Mammary epithelial cell (primary cell): ENCODE data around the gene FZR1.

ENCODE experiments used
- EZH2 ChIP-seq: IDR thresholded peaks from 2 replicates; pipeline ENCODE4 v1.6.1; 2012; ENCODE audit warnings: low read length, inconsistent platforms, borderline replicate concordance
- TF ChIP-seq, protein P1 (sequence below), 2 donors: IDR thresholded peaks in 1 of 2; conservative IDR thresholded peaks in 1 of 2; 2 replicates each; pipeline ENCODE4 v1.5.1; 2011 to 2012; ENCODE audit warnings: inconsistent platforms in 2 of 2, low read length in 2 of 2, mild to moderate bottlenecking in 2 of 2, control low read depth in 1 of 2, low read depth in 1 of 2; ENCODE audit not compliant: insufficient read depth in 1 of 2; ENCODE audit errors: extremely low read depth in 1 of 2

DNA sequence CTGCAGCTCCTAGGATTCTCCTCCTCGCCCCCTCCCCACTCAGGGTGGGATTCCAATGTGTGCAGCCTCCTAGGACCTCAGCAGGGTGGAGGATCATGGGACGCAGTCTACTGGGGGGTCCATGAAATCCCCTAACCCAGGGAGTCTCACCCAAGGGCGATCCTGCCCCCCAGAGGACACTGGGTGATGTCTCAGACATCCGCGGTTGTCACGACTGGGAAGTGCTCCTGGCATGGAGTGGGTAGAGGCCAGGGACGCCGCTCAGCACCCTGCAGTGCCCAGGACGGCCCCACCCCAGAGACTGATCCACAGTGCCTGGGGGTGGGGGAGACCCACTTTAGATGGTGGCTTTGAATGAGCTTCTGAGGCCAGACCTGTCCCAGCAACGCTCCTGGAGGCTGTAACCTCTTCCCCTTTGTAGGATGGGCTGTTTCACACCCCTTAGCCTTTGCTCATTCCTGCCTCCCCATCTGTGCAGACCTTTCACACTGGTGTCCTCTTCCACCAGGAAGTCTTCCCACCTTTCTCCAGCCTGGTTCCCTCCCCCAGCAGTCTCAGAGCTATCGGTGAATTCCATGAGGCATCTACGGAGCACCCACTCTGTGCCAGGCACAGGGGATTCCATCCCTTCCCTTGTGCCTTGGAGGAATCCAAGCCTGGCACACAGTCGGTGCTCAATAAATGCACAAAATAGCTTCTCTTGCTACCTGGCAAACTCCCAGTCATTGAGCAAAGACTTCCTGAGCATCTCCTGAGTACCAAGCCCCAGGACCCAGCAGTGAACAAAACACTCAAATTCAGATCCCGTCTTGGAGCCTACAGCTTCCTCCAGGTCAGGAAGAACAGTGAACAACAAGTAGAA, 36.2 kb upstream of the FZR1 start:
- TF ChIP-seq, protein P1, sequence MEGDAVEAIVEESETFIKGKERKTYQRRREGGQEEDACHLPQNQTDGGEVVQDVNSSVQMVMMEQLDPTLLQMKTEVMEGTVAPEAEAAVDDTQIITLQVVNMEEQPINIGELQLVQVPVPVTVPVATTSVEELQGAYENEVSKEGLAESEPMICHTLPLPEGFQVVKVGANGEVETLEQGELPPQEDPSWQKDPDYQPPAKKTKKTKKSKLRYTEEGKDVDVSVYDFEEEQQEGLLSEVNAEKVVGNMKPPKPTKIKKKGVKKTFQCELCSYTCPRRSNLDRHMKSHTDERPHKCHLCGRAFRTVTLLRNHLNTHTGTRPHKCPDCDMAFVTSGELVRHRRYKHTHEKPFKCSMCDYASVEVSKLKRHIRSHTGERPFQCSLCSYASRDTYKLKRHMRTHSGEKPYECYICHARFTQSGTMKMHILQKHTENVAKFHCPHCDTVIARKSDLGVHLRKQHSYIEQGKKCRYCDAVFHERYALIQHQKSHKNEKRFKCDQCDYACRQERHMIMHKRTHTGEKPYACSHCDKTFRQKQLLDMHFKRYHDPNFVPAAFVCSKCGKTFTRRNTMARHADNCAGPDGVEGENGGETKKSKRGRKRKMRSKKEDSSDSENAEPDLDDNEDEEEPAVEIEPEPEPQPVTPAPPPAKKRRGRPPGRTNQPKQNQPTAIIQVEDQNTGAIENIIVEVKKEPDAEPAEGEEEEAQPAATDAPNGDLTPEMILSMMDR (conservative IDR thresholded peaks at IDR 0.05 in 1 of 2, IDR thresholded peaks at IDR 0.05 in 1 of 2; ENCODE audit: extremely low read depth in 1 of 2, insufficient read depth in 1 of 2, low read depth in 1 of 2, low read length in 2 of 2): no peak
- no peak for TF ChIP-seq EZH2
